Measurements from ENCODE around the gene GPR119.

The GPR119 gene

DNA sequence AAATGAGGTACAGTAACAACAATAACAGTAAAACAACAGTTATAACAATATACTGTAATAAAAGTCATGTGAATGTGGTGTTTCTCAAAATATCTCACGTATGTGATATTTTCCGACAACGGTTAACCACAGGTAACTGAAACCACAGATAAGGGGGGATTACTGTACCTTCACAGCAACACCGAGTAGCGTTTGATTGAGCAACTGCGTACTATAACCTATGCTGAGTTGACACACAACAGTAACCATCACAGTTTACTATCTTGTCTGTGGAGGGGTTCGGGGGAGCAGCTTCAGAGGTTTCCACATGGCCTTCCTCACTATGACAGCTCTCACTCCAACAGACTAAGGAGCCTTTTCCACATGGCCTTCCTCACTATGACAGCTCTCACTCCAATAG is 29.7 kb upstream of the GPR119 start:
- H3K36me3 ChIP-seq: no peaks in the 10 kb centered on the region
- H3K4me1 ChIP-seq: no peaks in the 10 kb centered on the region
- TF ChIP-seq CTCF (IDR thresholded peaks at IDR 0.05; ENCODE audit: low read depth, low read length): no peak
- H3K4me3 ChIP-seq (ENCODE audit: low read depth, low read length): no peak overlapping the region
- no peaks in the 10 kb centered on the region for H3K27me3 ChIP-seq
- no peak for DNase-seq
- H3K9me3 ChIP-seq: no peaks in the 10 kb centered on the region

- no peaks in the 10 kb centered on the region for H3K4me1 ChIP-seq
- H3K27me3 ChIP-seq: no peaks in the 10 kb centered on the region
- no peak for DNase-seq
- H3K9me3 ChIP-seq: no peaks in the 10 kb centered on the region
- no peak for TF ChIP-seq CTCF (IDR thresholded peaks at IDR 0.05; ENCODE audit: low read depth, low read length)
- H3K36me3 ChIP-seq: no peaks in the 10 kb centered on the region
- H3K4me3 ChIP-seq (ENCODE audit: low read depth, low read length): no peak overlapping the region
These were observed 29.3 kb upstream of the GPR119 start for GRCh38 chrX:130414800-130415199.

DNA sequence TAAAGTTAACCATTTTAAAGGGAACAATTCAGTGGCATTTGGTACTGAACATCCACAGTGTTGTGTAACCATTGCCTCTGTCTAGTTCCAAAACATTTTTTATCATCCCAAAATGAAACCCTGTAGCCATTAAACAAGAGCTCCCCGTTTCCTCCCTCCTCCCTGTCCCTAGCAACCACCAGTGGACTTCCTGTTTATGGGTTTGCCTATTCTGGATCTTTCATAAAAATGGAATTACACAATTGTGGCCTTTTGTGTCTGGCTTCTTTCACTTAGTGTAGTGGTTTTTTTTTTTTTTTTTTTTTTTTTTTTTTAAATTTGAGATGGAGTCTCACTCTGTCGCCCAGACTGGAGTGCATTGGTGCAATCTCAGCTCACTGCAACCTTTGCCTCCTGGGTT is 27.9 kb upstream of the GPR119 start:
- Histone ChIP-seq H3K9me3 (no peaks in the 10 kb centered on the region), H3K27me3 (no peaks in the 10 kb centered on the region), H3K4me3 (ENCODE audit: low read depth, low read length) (no peak overlapping the region), H3K36me3 (no peaks in the 10 kb centered on the region), H3K4me1 (no peaks in the 10 kb centered on the region)
- DNase-seq: no peak
- no peak for TF ChIP-seq CTCF (IDR thresholded peaks at IDR 0.05; ENCODE audit: low read depth, low read length)

DNA sequence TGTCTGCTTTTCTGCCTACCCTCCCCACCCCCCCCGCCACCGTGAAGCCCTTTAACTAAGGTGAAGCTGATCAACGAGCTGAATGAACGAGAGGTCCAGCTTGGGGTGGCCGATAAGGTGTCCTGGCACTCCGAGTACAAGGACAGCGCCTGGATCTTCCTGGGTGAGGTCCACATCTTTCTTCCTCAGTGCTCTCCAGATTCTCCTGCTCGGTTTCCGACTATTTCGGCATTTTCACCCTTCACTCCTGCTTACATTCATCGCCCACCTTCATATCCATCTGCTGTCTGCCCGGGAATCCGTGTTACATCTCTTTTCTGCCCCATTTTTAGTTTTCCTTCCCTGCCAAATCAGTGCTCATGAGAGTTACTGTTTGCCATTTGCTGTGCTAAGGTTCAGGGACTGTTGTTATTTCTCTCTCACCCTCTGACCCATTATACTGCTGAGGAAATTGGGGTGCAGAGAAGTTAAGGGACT is 16.8 kb upstream of the GPR119 start:
- Histone ChIP-seq H3K36me3 (no peaks in the 10 kb centered on the region), H3K9me3 (no peaks in the 10 kb centered on the region), H3K4me3 (ENCODE audit: low read depth, low read length) (peak overlapping the region; percentile 83), H3K27me3 (no peaks in the 10 kb centered on the region), H3K4me1 (no peaks in the 10 kb centered on the region)
- no peak for DNase-seq
- TF ChIP-seq CTCF (IDR thresholded peaks at IDR 0.05; ENCODE audit: low read depth, low read length): no peak

- H3K27me3 ChIP-seq: no peaks in the 10 kb centered on the region
- H3K4me3 ChIP-seq (ENCODE audit: low read depth, low read length): peak within 1 kb of the TSS; percentile 83
- H3K4me1 ChIP-seq: no peaks in the 10 kb centered on the region
- no peak for TF ChIP-seq CTCF (IDR thresholded peaks at IDR 0.05; ENCODE audit: low read depth, low read length)
- H3K36me3 ChIP-seq: no peaks in the 10 kb centered on the region
- H3K9me3 ChIP-seq: no peaks in the 10 kb centered on the region
- peak; percentile 80 for DNase-seq
These were observed 16.1 kb upstream of the GPR119 start, which contains the start of gene RBMX2 for GRCh38 chrX:130401415-130402207. Gene RBMX2, plus strand, starts transcription at chrX:130401987. Its CDS starts 46 bp downstream, at chrX:130402033.

GRCh38 chrX:130395341-130395740 is 9.9 kb upstream of the GPR119 start:
- no peaks in the 10 kb centered on the region for H3K9me3 ChIP-seq
- H3K4me1 ChIP-seq: no peaks in the 10 kb centered on the region
- H3K36me3 ChIP-seq: no peaks in the 10 kb centered on the region
- no peaks in the 10 kb centered on the region for H3K27me3 ChIP-seq
- TF ChIP-seq CTCF (IDR thresholded peaks at IDR 0.05; ENCODE audit: low read depth, low read length): no peak
- H3K4me3 ChIP-seq (ENCODE audit: low read depth, low read length): no peak overlapping the region
- DNase-seq: no peak
